NCI-H2196 (cell line): ENCODE measurements around the gene MEIS2.
A peak's percentile ranks its signal among the peaks of the same experiment; 100 is the strongest.

Source experiments
- DNase-seq: peaks from one replicate; lab custom pipeline; 2025; ENCODE audit not compliant: unreplicated experiment; lab: John Stamatoyannopoulos, UW

MEIS2 gene

DNA sequence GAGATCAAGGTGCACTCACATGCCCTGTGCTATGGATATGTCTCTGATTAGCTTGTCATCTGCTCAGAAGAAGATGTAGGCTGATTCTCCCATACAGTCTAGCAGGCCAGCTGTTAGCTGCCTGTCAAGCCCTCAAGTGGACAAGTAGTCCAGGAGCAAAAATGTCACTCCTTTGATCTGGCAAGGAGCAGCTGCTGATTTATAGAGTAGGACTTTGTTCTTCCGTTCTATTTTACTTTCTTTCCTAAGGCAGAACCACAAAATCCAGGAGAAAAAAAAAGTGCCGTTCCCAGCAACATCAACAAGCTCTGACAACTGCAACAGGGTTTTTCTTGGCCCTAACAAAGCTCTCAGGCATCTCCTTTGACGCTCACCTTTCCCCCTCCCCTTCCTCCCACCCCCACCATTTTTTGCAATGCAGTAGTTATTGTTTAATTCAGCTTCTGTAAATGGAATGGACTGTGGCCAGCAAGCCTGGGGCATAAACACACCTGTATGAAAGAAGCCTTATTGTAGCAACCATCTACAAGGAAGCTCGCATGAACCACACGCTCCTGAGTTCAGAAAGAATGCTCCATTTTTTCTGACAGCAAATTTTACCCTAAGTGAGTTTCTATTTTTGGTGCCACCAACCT is 196.3 kb downstream of the MEIS2 start:
- DNase-seq, result no peak

- DNase-seq, result no peak
Observed at GRCh38 chr15:36903195-36903594, 197.2 kb downstream of the MEIS2 start.

- no peak for DNase-seq
Observed at GRCh38 chr15:36901012-36901411, 199.3 kb downstream of the MEIS2 start.

DNA sequence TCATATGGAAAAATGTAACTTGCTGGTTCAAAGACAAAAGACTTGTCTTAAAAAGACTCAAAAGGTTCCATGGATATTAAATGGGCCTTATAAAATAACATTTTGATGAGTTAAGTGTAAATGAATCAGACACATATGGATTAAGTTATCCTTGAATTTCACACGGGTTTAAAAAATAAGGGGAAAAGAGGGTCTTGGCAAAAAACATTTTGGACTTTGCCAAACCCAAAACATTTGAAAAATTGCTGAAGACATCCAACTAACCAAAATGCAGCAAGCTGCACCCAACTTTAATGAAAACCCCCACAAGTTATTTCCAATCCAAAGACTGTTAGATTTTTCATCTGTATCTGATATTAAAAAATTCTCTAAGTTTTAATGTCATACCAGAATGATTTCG is 200.7 kb downstream of the MEIS2 start:
- DNase-seq, result no peak

DNA sequence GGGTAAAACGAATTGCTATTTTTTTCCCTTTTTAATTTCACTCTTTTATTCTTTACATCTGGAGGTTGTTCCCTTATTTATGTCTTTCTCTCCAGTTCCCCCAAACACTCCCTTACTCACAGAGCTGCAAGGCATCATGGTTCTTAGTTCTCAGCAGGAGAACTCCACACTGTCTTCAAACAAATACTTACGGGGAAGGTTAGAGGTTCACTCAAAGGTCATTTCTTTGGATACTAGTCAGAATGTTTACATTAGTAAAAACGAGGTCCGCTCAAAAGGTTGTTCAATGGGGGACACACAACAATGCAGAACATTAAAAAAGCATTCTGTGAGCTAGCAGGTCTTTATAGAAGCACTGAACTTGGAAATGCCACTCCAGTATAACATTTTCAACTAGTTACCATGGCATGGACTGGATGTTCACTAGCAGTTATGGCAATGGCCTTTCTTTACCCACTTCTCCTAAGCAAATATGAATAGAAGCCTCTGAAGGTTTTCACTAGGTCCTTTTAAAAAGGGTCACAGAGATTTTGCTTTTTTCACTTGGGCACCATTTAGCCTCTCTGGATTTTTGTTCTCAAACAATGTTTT is 201.7 kb downstream of the MEIS2 start:
- no peak for DNase-seq

DNA sequence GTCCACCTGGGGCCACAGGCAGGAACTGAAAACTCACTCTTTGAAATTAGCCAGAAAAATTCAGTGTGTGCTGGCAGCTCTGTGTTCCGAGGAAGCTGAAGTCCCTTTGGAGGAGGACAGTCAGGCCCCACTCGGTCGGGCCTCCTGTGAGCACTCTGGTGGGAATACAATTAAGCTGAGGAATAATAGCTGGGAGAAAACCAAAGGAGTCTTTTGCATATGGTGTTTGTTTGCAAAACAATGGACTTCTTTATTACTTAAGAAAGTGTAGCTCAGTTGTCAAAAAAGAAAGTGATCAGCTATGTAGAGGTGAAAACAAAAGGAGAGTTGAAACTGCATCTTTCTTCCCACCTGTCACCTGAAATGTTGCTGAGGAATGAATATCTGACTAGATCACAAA is 202.5 kb downstream of the MEIS2 start:
- no peak for DNase-seq

GRCh38 chr15:36896949-36897348 is 203.4 kb downstream of the MEIS2 start:
- no peak for DNase-seq

- DNase-seq, result no peak
Observed at GRCh38 chr15:36894075-36894474, 206.3 kb downstream of the MEIS2 start.

DNA sequence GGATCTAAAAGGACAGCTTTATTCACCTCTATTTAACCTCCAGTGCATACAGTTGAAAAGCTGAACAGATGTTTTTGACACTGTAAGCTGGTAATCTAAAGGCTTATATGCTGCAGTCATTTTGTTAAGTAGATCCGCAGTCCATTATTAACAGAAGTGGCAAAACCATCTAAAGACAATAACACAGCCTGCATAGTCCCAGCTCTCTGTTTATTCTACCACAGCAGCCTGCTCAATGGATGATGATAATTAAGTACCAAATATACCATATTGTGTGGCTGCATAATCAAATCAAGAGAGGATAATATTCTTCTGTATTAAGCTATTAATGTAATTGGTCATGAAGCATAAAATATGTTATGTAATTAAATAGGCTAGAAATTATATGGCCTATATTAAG is 207.1 kb downstream of the MEIS2 start:
- DNase-seq, result no peak

- no peak for DNase-seq
Observed at GRCh38 chr15:36888011-36888992, 212.0 kb downstream of the MEIS2 start.

DNA sequence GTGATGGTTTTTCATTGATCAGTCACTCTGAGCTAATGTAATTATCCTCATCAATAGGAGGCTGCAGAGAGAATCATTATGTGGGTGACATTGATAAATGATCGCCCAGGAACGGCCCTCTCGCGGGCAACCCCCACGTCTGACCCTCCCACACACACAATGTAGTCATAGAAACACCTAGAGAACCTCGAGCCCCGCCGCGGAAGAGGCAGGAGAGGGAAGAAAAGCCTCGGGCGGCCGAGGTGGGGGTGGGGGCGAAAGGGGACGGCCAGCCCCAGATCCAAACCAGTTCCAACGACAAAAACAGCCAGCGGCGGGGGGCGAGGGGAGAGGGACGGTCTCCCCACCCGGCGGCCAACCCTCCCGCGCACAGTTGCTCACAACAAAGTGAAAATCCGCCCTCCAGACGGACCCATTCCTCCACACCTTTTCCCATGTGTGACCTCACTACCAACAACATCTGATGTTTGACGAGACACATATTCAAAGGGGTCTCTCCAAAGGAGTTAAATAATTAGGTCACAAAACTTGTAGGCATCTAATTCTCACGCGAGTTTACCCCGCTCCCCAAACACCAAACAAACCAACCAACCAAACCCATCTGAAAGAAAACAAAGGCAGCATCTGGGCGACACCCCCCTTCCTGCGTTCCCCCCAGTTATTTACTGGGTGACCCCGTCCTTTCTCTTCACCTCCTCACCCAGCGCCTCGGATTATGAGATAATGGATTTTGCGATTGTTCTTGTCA is 213.0 kb downstream of the MEIS2 start:
- DNase-seq, result no peak

DNA sequence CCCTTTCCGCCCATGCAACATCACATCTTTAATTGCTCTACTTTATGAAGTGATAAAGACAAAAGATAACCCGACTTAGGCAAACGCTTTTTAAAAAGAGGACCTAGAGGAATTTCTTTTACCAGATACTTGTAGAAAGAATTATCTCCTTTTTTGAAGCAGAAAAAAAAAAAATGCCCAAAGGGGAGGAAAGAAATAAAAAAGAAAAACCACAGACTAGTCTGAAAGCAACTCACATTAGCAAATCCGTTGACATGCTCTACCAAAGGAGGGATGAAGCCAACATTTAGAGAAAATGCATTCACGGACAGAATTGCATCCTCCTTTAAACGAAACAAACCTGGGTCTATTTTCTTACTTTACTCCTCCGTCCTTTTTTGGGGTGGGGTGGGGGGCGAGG is 213.6 kb downstream of the MEIS2 start:
- no peak for DNase-seq

- no peak for DNase-seq
Observed at GRCh38 chr15:36886191-36886590, 214.2 kb downstream of the MEIS2 start.

- DNase-seq, result no peak
Observed at GRCh38 chr15:36885771-36886170, 214.6 kb downstream of the MEIS2 start.

GRCh38 chr15:36884936-36885635 is 215.3 kb downstream of the MEIS2 start:
- DNase-seq, result no peak

DNA sequence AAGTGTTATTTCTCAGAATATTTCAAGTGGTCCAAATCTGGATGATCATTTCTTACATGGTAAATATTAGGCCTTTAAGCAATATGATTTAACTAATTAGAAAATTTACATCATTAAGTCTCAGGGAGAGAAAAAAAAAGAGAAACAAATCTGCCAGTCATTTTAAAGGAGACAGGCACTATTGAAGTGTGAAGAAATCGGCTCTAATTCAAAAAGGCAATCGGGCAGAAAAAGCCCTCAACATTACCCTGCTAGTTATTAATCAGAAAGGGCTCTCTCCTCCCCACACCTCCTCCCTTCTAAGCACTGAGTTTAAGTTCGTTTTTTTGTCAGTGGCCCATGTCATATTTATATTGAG is 215.9 kb downstream of the MEIS2 start:
- DNase-seq, result no peak

GRCh38 chr15:36883713-36884517 is 216.4 kb downstream of the MEIS2 start:
- DNase-seq, result peak; percentile 63

DNA sequence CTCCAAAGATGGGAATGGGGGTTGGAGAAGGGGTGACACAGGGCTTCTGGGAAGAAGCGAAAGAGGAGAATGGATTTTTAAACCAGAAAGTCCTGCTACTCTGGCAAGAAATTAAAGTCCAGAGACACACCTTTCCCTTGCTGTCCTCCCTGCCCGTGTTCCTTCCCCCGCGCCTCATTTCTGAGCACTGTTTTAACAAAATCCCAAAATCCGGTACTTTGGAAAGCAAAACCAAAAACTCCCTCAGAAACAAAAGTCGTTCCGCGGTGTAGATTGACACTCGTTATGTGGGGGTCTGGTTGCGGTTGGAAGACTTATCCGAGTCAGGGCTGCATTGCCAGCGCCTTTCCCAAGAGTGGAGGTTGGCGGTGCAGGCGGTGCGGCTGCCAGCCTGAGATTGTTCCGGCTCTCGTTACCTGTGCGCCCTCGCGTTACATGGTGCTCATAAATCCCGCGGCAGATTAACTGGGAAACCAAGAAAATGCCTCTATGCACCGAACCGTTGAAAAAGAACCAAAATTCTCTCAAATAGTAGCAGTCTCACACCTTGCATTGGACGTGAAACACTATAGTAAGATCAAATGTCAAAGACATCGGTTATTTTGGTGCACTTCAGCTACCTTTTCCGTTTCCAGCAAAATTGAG is 217.7 kb downstream of the MEIS2 start:
- DNase-seq, result no peak

DNA sequence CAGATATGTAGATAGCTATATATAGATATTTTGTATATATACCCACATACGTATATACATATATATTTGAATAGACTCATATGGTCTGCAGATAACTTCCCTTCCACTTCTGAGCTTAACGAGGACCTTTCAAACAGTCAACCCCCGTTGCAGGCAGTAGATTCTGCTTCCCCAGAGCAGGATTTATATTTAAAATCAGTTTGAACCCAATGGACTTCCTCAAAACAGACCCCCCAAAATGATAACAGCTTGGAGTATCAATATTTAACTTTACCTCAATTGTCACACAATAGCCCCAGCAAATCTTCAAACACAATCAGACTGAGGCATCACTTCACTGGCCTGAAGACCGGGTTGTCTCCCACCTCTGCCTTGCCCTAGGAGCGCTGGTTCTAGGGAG is 218.3 kb downstream of the MEIS2 start:
- no peak for DNase-seq
